Stomach (tissue), 9 donors: ENCODE measurements around the gene MED12L. TPM values are rescaled to one million over a fixed set of nuclear protein-coding genes. Genes with fewer than 3 reads are reported as not detected.

ENCODE experiments used
- DNase-seq, 2 donors: peaks; one replicate each; pipeline versions ENCODE4 v3.0.0 to v3.0.0-alpha.2; 2013 to 2019
- H3K27ac ChIP-seq, 5 donors: fragments of 200-600 bp in 4 of 5; sonication (generic) in 4 of 5; one replicate each; pipeline ENCODE4 v1.5.1; 2013 to 2019; ENCODE audit warnings: mild to moderate bottlenecking in 1 of 5, moderate library complexity in 1 of 5
- H3K27me3 ChIP-seq, 3 donors: fragments of 200-600 bp; sonication (generic); one replicate each; pipeline ENCODE4 v1.5.1; 2017 to 2019; ENCODE audit warnings: mixed run types in 1 of 3
- H3K36me3 ChIP-seq, 4 donors: fragments of 200-600 bp; sonication (generic); 1 replicate in 3 of 4; 2 replicates in 1 of 4; pipeline ENCODE4 v1.5.1; 2016 to 2019
- H3K4me1 ChIP-seq, 4 donors: fragments of 200-600 bp; sonication (generic); one replicate each; pipeline ENCODE4 v1.5.1; 2016 to 2019
- H3K4me3 ChIP-seq, 4 donors: fragments of 200-600 bp; sonication (generic) in 3 of 4; one replicate each; pipeline ENCODE4 v1.5.1; 2016 to 2019; ENCODE audit warnings: mild to moderate bottlenecking in 1 of 4
- H3K9me3 ChIP-seq, 4 donors: fragments of 200-600 bp; sonication (generic); one replicate each; pipeline ENCODE4 v1.5.1; 2016 to 2019
- CTCF ChIP-seq, 7 experiments: fragments of 450-650 bp in 4 of 7; fragments of 200-600 bp in 3 of 7; sonication (generic) in 3 of 7; IDR thresholded peaks; one replicate each; pipeline ENCODE4 v1.5.1; 2016 to 2019; ENCODE audit warnings: antibody characterized with exemption in 7 of 7, control low read depth in 2 of 7, mild to moderate bottlenecking in 1 of 7
- EP300 ChIP-seq: sonication (generic); formaldehyde crosslinking; IDR thresholded peaks from one replicate; pipeline ENCODE4 v1.6.1; 2017; ENCODE audit warnings: antibody characterized with exemption
- POLR2A ChIP-seq, 4 donors: fragments of 450-650 bp; IDR thresholded peaks; one replicate each; pipeline ENCODE4 v1.6.1; 2016; ENCODE audit warnings: antibody characterized with exemption in 4 of 4, control low read depth in 2 of 4, mild to moderate bottlenecking in 1 of 4, moderate library complexity in 1 of 4
- POLR2AphosphoS5 ChIP-seq, 3 donors: sonication (generic); formaldehyde crosslinking; IDR thresholded peaks; one replicate each; pipeline ENCODE4 v1.6.1; 2016; ENCODE audit warnings: antibody characterized with exemption in 3 of 3
- WGBS, 5 donors: extraction: QIAGEN DNeasy Blood & Tissue Kit in 3 of 5; methylation state at CpG; one replicate each; pipeline versions ENCODE4 v1.1.5 to v1.1.7; 2013 to 2018; 5-methylcytosine and 5-hydroxymethylcytosine counted together
- intact Hi-C: fragments of 100-400 bp; cut with DNase I; formaldehyde crosslinking; loops from one replicate; pipeline ENCODE4 v1.15.1; 2023; ENCODE audit warnings: low total_unique reads
- polyA plus RNA-seq, 3 donors: library from polyadenylated mRNA; stranded (reverse); fragments of 200-250 nt; gene quantifications; one replicate each; pipeline ENCODE4 v1.2.3, GENCODE V29; 2013
- total RNA-seq, 5 donors: library from RNA; depleted of rRNA; stranded (reverse); fragments of >200 nt; gene quantifications; one replicate each; pipeline versions ENCODE4 v1.1.0 to v1.2.3, GENCODE V29; 2014 to 2016
- donor health status: healthy with polysubstance abuse.
- donor health status: Bipolar disorder and iron deficiency.
- donor health status: healthy.

MED12L gene
- total and polyA plus RNA-seq, 8 donors: 0.06 to 2.9 (median 0.36) TPM; not detected in 2

GRCh38 chr3:151459358-151459757 lies 373.9 kb downstream of the MED12L start:
- intact Hi-C loops: no loop called here
- Histone ChIP-seq H3K27ac (no peak overlapping the region), H3K9me3 (no peaks in the 10 kb centered on the region), H3K4me1 (peaks cover 9 to 22% (median 14%) of the 10 kb centered on the region in 4 donors), H3K27me3 (peaks cover 0 to 16% (median 6%) of the 10 kb centered on the region in 3 donors), H3K4me3 (no peak overlapping the region), H3K36me3 (no peaks in the 10 kb centered on the region)
- WGBS, 5 donors: 28 to 63% (median 51%) methylated on average over 3 of the region's 3 CpGs
- DNase-seq: no peak
- TF ChIP-seq CTCF (IDR thresholded peaks at IDR 0.05): no peak
- TF ChIP-seq POLR2AphosphoS5 (IDR thresholded peaks at IDR 0.05): no peak
- TF ChIP-seq EP300: no peak
- no peak for TF ChIP-seq POLR2A (IDR thresholded peaks at IDR 0.05)

- H3K36me3 ChIP-seq: no peaks in the 10 kb centered on the region
- peak overlapping the region; percentile 46 to 60 (median 56) for H3K4me3 ChIP-seq
- intact Hi-C loops: loop anchor here (10.0 kb wide), 1 partner anchor 375 kb away; no protein-coding TSS in a partner anchor
- WGBS, 5 donors: 10 to 33% (median 25%) methylated on average over 2 of the region's 2 CpGs
- H3K27ac ChIP-seq: no peak overlapping the region
- DNase-seq: no peak
- peaks cover 0 to 16% (median 6%) of the 10 kb centered on the region in 3 donors for H3K27me3 ChIP-seq
- TF ChIP-seq EP300 (no peak), POLR2A (IDR thresholded peaks at IDR 0.05) (no peak), POLR2AphosphoS5 (IDR thresholded peaks at IDR 0.05) (no peak), CTCF (IDR thresholded peaks at IDR 0.05) (no peak)
- no peaks in the 10 kb centered on the region for H3K9me3 ChIP-seq
- peaks cover 9 to 22% (median 14%) of the 10 kb centered on the region in 4 donors for H3K4me1 ChIP-seq
These were observed 374.8 kb downstream of the MED12L start for GRCh38 chr3:151460228-151460627.

GRCh38 chr3:151460774-151461450 lies 375.4 kb downstream of the MED12L start, which contains the start of gene IGSF10:
TSS of gene IGSF10 (minus strand) at chr3:151461061. CDS start at chr3:151458709, 2,352 bp downstream.
- no peaks in the 10 kb centered on the region for H3K36me3 ChIP-seq
- 7 to 24% (median 12%) methylated on average over 35 to 40 of the region's 40 CpGs for WGBS, 5 donors
- intact Hi-C loops: loop anchor here (10.0 kb wide), 1 partner anchor 374 kb away; no protein-coding TSS in a partner anchor
- H3K4me1 ChIP-seq: peaks cover 9 to 22% (median 14%) of the 10 kb centered on the region in 4 donors
- H3K4me3 ChIP-seq: peak within 1 kb of the TSS; percentile 46 to 60 (median 56)
- H3K27me3 ChIP-seq: peaks cover 0 to 16% (median 6%) of the 10 kb centered on the region in 3 donors
- no peak for TF ChIP-seq POLR2AphosphoS5 (IDR thresholded peaks at IDR 0.05)
- H3K9me3 ChIP-seq: no peaks in the 10 kb centered on the region
- peak; percentile 29 to 57 for DNase-seq
- H3K27ac ChIP-seq: no peak within 1 kb of the TSS

- H3K27me3 ChIP-seq: peaks cover 0 to 16% (median 6%) of the 10 kb centered on the region in 3 donors
- intact Hi-C loops: loop anchor here (10.0 kb wide), 1 partner anchor 372 kb away; no protein-coding TSS in a partner anchor
- no peak overlapping the region for H3K4me3 ChIP-seq
- no peak for DNase-seq
- H3K36me3 ChIP-seq: no peaks in the 10 kb centered on the region
- WGBS, 5 donors: 83 to 93% (median 88%) methylated on average over 6 of the region's 6 CpGs
- TF ChIP-seq POLR2A (IDR thresholded peaks at IDR 0.05) (no peak), EP300 (no peak), POLR2AphosphoS5 (IDR thresholded peaks at IDR 0.05) (no peak), CTCF (IDR thresholded peaks at IDR 0.05) (no peak)
- no peaks in the 10 kb centered on the region for H3K9me3 ChIP-seq
- H3K4me1 ChIP-seq: peaks cover 9 to 22% (median 14%) of the 10 kb centered on the region in 4 donors
- no peak overlapping the region for H3K27ac ChIP-seq
These were observed 376.9 kb downstream of the MED12L start for GRCh38 chr3:151462278-151462780.
